Ascending aorta (tissue), 2 donors: ENCODE results near the gene PROSER3. TPM values are rescaled to one million over a fixed set of nuclear protein-coding genes. Genes with fewer than 3 reads are reported as not detected.

Experiments
- DNase-seq, 2 donors: peaks; one replicate each; pipeline ENCODE4 v3.0.0-alpha.2; 2019; ENCODE audit warnings: low spot score in 2 of 2
- H3K27ac ChIP-seq, 2 donors: fragments of 200-600 bp; sonication (generic); one replicate each; pipeline ENCODE4 v1.5.1; 2016 to 2017; ENCODE audit warnings: mild to moderate bottlenecking in 1 of 2
- H3K27me3 ChIP-seq: fragments of 200-600 bp; sonication (generic); one replicate; pipeline ENCODE4 v1.5.1; 2017
- H3K36me3 ChIP-seq, 2 donors: fragments of 200-600 bp; sonication (generic); one replicate each; pipeline ENCODE4 v1.5.1; 2016
- H3K4me1 ChIP-seq, 2 donors: fragments of 200-600 bp; sonication (generic); one replicate each; pipeline ENCODE4 v1.5.1; 2016 to 2017; ENCODE audit warnings: mild to moderate bottlenecking in 1 of 2
- H3K4me3 ChIP-seq, 2 donors: fragments of 200-600 bp; sonication (generic); one replicate each; pipeline ENCODE4 v1.5.1; 2016 to 2017; ENCODE audit warnings: mild to moderate bottlenecking in 1 of 2
- H3K9me3 ChIP-seq, 2 donors: fragments of 200-600 bp; sonication (generic); one replicate each; pipeline ENCODE4 v1.5.1; 2016
- intact Hi-C: fragments of 100-400 bp; cut with DNase I; formaldehyde crosslinking; loops from one replicate; pipeline ENCODE4 v1.15.1; 2023
- total RNA-seq: library from RNA; depleted of rRNA; stranded (reverse); fragments of >200 nt; gene quantifications from one replicate; pipeline ENCODE4 v1.1.0, GENCODE V29; 2016
- TF ChIP-seq, protein P1 (sequence below), 3 experiments: fragments of 200-600 bp in 2 of 3; fragments of 450-650 bp in 1 of 3; sonication (generic) in 2 of 3; IDR thresholded peaks; one replicate each; pipeline ENCODE4 v1.5.1; 2016 to 2019; ENCODE audit warnings: antibody characterized with exemption in 3 of 3, mild to moderate bottlenecking in 1 of 3, moderate library complexity in 1 of 3

Gene PROSER3
- total RNA-seq, 1 donor from 2014 or later = 6.5 TPM

DNA sequence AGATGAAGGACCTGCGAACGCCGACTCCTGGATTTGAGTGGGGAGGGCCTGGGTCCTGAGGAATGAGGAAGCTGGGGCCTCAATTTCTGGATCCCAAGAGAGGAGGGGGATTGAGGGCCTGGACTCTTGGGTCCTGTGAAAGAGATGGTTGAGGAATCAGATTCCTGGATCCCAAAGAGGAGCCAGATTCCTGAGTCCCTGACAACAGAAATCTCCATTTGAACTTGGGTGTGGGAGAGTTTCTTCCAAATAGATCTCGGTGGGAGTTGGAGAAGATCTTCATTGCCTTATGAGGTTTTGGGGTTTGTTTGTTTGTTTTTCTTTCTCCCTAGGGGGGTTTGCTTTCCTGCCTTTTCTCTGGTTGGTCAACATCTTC is 11.9 kb upstream of the PROSER3 start:
- intact Hi-C loops = loop anchor here (10.0 kb wide), 3 partner anchors 369 to 601 kb away; partner anchors contain the start of genes FXYD7, OVOL3, POLR2I and TBCB
- Histone ChIP-seq H3K36me3 (no peaks in the 10 kb centered on the region), H3K4me1 (peaks cover 5 to 29% of the 10 kb centered on the region in 2 donors), H3K4me3 (peak overlapping the region; percentile 74 to 92), H3K27ac (peak overlapping the region; percentile 99 to 100), H3K9me3 (no peaks in the 10 kb centered on the region), H3K27me3 (no peaks in the 10 kb centered on the region)
- DNase-seq = no peak
- TF ChIP-seq, protein P1, sequence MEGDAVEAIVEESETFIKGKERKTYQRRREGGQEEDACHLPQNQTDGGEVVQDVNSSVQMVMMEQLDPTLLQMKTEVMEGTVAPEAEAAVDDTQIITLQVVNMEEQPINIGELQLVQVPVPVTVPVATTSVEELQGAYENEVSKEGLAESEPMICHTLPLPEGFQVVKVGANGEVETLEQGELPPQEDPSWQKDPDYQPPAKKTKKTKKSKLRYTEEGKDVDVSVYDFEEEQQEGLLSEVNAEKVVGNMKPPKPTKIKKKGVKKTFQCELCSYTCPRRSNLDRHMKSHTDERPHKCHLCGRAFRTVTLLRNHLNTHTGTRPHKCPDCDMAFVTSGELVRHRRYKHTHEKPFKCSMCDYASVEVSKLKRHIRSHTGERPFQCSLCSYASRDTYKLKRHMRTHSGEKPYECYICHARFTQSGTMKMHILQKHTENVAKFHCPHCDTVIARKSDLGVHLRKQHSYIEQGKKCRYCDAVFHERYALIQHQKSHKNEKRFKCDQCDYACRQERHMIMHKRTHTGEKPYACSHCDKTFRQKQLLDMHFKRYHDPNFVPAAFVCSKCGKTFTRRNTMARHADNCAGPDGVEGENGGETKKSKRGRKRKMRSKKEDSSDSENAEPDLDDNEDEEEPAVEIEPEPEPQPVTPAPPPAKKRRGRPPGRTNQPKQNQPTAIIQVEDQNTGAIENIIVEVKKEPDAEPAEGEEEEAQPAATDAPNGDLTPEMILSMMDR (IDR thresholded peaks at IDR 0.05) = no peak

- peak overlapping the region; percentile 74 to 92 for H3K4me3 ChIP-seq
- peaks cover 5 to 26% of the 10 kb centered on the region in 2 donors for H3K4me1 ChIP-seq
- no peaks in the 10 kb centered on the region for H3K36me3 ChIP-seq
- H3K27me3 ChIP-seq = no peaks in the 10 kb centered on the region
- peak overlapping the region; percentile 99 to 100 for H3K27ac ChIP-seq
- TF ChIP-seq, protein P1 (IDR thresholded peaks at IDR 0.05) = no peak
- intact Hi-C loops = loop anchor here (10.0 kb wide), 3 partner anchors 368 to 602 kb away; partner anchors contain the start of genes FXYD7, OVOL3, POLR2I and TBCB
- no peak for DNase-seq
- no peaks in the 10 kb centered on the region for H3K9me3 ChIP-seq
Observed at GRCh38 chr19:35746531-35746930, 11.4 kb upstream of the PROSER3 start.

DNA sequence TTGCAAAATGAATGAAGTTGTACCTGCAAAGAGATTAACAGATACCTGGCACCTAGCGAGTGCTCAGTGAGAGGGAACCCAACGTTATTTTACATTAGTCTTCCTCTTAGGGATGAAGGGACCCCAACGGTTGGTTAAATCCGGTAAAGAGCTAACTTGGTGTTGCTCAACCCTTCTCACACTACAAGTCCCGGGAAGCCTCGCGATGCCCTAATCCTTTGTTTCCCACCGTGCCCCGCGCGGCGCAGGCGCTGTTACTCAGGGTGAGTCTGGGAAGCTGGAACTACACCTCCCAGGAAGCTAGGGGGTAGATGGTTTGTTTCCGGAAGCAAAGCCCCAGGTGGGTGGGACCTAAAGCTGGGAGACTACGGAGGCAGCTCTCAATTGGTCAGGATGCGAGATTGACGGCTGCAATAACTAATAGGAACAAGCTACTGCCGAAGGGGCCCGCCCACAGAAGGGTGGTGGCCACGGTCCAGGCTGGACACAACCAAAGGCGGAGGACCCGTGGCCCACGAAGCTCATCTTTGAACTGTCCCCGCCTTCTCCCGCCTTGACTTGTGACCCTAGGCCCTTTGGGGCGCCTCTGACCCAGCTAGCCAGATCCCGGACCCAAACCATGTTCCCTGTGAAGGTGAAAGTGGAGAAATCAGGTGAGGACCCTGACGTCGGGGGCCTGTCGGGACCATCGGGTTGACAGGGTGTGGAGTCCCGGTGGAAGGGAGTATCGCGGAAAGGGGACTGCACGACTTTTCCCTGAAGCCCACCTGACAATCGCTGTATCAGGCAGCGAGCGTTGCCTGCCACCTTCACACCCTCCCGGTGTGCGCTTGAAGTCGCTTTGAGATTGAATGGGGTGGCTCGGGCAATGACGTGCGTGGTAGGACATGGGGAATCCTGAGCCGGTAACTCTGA is 9.6 kb upstream of the PROSER3 start, which contains the start of gene LIN37:
LIN37 (plus strand) TSS at position 471 of the 915 bp plus-strand sequence; CDS start at position 620, 149 bp downstream.
- H3K4me3 ChIP-seq = peak within 1 kb of the TSS; percentile 82 to 91
- no peaks in the 10 kb centered on the region for H3K27me3 ChIP-seq
- H3K9me3 ChIP-seq = no peaks in the 10 kb centered on the region
- peak within 1 kb of the TSS; percentile 75 to 84 for H3K27ac ChIP-seq
- TF ChIP-seq, protein P1 (IDR thresholded peaks at IDR 0.05) = no peak
- H3K36me3 ChIP-seq = peaks cover 8 to 14% of the 10 kb centered on the region in 2 donors
- peak; percentile 99 to 100 for DNase-seq
- intact Hi-C loops = loop anchor here (1.0 to 10.0 kb wide), 5 partner anchors 9 to 604 kb away; partner anchors contain the start of genes FXYD7, HSPB6, OVOL3 and POLR2I
- peaks cover 5 to 26% of the 10 kb centered on the region in 2 donors for H3K4me1 ChIP-seq

GRCh38 chr19:35750167-35750566 is 7.8 kb upstream of the PROSER3 start:
- Histone ChIP-seq H3K36me3 (peaks cover 18 to 24% of the 10 kb centered on the region in 2 donors), H3K27me3 (no peaks in the 10 kb centered on the region), H3K4me1 (peaks cover 0 to 25% of the 10 kb centered on the region in 2 donors), H3K27ac (peak overlapping the region in 1 of 2 donors; percentile 15), H3K9me3 (no peaks in the 10 kb centered on the region), H3K4me3 (peak overlapping the region in 1 of 2 donors; percentile 5)
- intact Hi-C loops = no loop called here
- no peak for DNase-seq
- TF ChIP-seq, protein P1 (IDR thresholded peaks at IDR 0.05) = no peak

DNA sequence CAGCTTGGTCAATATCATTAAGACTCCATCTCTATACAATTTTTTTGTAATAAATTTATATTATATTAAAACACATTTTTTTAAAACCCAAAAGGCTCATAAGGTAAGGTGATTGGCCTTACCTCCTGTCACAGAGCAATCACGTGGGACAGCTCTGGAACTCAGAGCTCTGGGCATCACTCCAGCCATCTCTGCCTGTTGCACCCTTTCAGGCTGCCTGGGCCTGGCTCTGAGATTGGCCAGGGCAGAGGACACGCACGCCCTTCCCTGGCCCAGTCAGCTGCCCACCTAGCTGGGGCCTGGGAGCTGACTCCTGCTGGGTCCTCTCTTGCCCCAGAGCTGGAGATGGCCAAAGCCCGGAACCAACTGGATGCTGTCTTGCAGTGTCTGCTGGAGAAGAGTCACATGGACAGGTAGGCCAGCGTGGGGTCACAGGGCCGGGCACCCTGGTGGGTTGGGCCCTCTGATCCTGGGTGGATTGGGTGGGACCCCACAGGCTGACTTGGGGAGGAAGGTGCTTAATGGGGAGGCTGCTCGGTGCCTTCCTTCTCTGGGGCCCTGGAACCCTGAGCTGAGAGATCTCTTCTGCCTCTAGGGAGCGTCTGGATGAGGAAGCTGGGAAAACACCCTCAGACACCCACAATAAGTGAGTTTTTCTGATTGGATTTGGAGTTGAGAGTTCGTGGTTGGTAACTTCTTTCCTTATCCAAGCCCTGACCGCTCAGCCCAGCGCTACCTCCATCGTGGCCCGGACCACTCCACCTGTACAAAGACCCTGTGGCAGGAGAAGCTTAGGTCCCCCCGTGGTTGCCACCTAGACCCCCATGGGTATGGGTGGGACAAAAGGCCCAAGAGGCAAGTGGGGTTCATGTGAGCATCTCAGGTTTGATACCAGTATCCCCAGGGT is 5.9 kb upstream of the PROSER3 start:
- H3K4me1 ChIP-seq = peaks cover 4 to 30% of the 10 kb centered on the region in 2 donors
- no peaks in the 10 kb centered on the region for H3K9me3 ChIP-seq
- no peaks in the 10 kb centered on the region for H3K27me3 ChIP-seq
- TF ChIP-seq, protein P1 (IDR thresholded peaks at IDR 0.05) = no peak
- no peak for DNase-seq
- H3K4me3 ChIP-seq = no peak overlapping the region
- H3K27ac ChIP-seq = no peak overlapping the region
- intact Hi-C loops = no loop called here
- H3K36me3 ChIP-seq = peaks cover 18 to 24% of the 10 kb centered on the region in 2 donors
